NCI-H146 treated with DMSO at 0.1 percent for 48 hours (cell line): ENCODE results near the gene TLR7.

Source experiments
- DNase-seq: peaks from one replicate; lab custom pipeline; 2025; ENCODE audit not compliant: unreplicated experiment; lab: John Stamatoyannopoulos, UW

TLR7 gene

GRCh38 chrX:12922599-12922919, 55.7 kb downstream of the TLR7 start:
- no peak for DNase-seq

GRCh38 chrX:12929701-12930100, 62.8 kb downstream of the TLR7 start:
- DNase-seq, result no peak

DNA sequence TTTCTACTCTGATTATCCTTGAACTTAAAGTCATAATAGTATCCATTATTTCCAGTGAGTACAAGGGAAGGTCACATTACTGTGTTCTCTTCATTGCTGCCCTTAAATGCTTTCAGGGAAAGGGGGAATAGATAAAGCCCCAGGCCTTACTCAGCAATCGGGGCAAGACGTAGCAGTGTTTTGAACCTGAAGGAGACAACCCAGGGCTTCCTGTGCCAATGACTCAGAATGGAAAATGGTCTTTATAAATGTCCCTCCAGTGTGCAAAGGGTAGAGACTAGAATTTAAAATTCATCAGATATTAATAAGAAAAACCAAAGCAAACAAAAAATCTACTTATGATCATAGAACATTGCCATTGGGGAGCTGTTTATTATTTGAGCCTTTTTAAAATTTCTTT, 63.3 kb downstream of the TLR7 start:
- DNase-seq, result no peak

GRCh38 chrX:12932244-12932643, 65.4 kb downstream of the TLR7 start:
- no peak for DNase-seq

DNA sequence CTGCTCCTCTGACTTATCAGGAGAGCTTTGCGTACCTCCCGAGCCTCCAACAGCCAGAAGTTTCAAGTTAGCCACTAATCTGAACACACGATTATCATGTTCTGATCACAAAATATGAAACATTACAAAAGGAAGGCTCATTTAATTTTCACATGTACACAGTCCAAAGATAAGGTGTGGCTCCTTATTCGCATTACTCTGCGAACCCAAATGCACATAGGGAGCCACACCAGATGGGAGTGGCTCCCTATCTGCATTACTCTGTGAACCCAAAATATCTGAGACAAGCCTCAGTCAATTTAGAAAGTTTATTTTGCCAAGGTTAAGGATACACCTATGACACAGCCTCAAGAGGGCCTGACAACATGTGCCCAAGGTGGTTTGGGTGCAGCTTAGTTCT, 68.0 kb downstream of the TLR7 start:
- DNase-seq, result no peak

GRCh38 chrX:12936947-12937346, 70.1 kb downstream of the TLR7 start:
- no peak for DNase-seq
